ENCODE data around the gene HGF.

HGF gene

DNA sequence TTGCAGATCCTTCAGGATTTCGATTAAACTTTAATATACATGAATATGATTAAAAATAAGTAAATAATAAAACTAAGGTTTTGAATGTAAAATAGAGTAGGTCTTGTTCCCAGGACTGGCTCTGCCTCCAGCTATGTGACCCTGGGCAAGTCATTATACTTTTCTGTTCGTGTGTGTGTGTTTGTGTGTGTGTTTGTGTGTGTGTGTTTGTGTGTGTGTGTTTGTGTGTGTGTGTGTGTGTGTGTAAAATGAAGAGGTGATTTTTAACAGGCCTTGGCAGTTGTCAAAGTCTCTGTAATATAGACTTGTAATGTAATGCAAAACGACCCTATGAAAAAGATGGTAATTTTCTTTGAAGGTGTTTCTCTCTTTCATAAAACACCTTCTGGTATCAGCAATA, 79.2 kb downstream of the HGF start:
- Histone ChIP-seq H3K36me3 (ENCODE audit: low read depth) (no peaks in the 10 kb centered on the region), H3K9me3 (ENCODE audit: severe bottlenecking) (no peaks in the 10 kb centered on the region), H3K27ac (ENCODE audit: poor library complexity, severe bottlenecking) (peak overlapping the region; percentile 26), H3K4me3 (ENCODE audit: severe bottlenecking) (no peak overlapping the region), H3K4me1 (ENCODE audit: insufficient read depth, poor library complexity, severe bottlenecking) (peaks cover 15% of the 10 kb centered on the region), H3K27me3 (ENCODE audit: insufficient read depth, poor library complexity, severe bottlenecking) (no peaks in the 10 kb centered on the region)
- no peak for ATAC-seq (ENCODE audit: low read depth)
- TF ChIP-seq CTCF (IDR thresholded peaks at IDR 0.05; ENCODE audit: poor library complexity, severe bottlenecking), result no peak
- no peak for DNase-seq (ENCODE audit: low spot score)

DNA sequence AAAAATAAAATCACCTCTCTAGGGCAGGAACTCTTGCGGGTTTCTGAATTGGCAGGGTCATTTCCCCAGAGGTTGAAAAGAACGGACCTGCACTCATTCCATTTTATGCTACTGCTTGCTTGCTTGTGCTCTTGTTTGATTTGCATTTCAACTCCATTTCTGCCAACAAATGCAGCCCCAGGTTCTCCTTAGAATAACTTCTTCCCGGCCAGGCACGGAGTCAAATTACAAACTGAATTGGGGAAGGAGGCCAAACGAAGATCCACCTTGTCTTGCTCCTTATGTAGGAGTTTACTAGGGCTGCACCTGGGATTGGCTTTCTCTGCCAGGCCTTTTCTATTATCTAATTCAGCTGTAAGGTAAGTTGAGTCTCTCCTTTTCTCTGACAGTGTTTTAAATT, 79.6 kb downstream of the HGF start:
- Histone ChIP-seq H3K27me3 (ENCODE audit: insufficient read depth, poor library complexity, severe bottlenecking) (no peaks in the 10 kb centered on the region), H3K27ac (ENCODE audit: poor library complexity, severe bottlenecking) (no peak overlapping the region), H3K4me3 (ENCODE audit: severe bottlenecking) (no peak overlapping the region), H3K9me3 (ENCODE audit: severe bottlenecking) (no peaks in the 10 kb centered on the region), H3K36me3 (ENCODE audit: low read depth) (no peaks in the 10 kb centered on the region), H3K4me1 (ENCODE audit: insufficient read depth, poor library complexity, severe bottlenecking) (peaks cover 19% of the 10 kb centered on the region)
- ATAC-seq (ENCODE audit: low read depth), result peak; percentile 49; the same call in 2 of the 3 replicates
- TF ChIP-seq CTCF (IDR thresholded peaks at IDR 0.05; ENCODE audit: poor library complexity, severe bottlenecking), result no peak
- no peak for DNase-seq (ENCODE audit: low spot score)

DNA sequence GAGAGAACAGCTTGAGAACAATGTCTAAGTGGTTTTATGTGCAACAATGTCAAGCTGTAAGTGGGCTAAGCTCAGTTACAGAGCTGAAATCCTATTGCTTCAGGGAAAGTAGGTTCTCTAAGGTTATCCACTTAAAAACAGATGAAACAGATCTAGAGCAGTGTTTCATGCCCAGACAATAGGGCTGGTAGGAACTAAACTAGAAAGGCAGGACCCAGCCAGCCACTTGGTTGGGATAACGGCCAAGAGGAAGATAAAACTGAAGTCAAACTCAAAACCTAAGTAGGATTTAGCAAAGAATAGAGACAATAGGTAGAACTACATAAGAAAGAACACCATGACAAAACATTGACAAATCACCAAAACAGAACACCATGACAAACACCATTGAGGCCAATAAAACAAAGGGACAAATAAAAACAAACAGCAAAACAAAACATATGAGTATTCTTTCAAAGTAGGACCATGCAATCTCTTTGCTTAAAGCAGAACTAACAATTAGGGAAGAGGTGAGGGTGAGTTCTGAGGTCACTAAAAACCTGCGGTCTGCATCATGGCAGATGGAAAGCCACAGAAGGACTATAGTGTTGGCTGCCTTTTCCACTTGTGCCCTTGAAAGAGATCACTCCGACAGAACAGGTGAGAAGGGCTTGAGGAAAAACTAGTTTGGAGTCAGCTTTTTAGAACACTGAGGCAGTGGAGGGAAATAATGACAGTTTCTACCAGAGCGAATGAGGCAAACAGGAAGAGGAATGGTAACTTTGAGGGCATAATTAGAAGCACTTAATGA, 81.0 kb downstream of the HGF start:
- TF ChIP-seq CTCF (IDR thresholded peaks at IDR 0.05; ENCODE audit: poor library complexity, severe bottlenecking), result no peak
- no peaks in the 10 kb centered on the region for H3K36me3 ChIP-seq (ENCODE audit: low read depth)
- no peak overlapping the region for H3K27ac ChIP-seq (ENCODE audit: poor library complexity, severe bottlenecking)
- H3K9me3 ChIP-seq (ENCODE audit: severe bottlenecking), result no peaks in the 10 kb centered on the region
- peaks cover 30% of the 10 kb centered on the region for H3K4me1 ChIP-seq (ENCODE audit: insufficient read depth, poor library complexity, severe bottlenecking)
- ATAC-seq (ENCODE audit: low read depth) (no peak), DNase-seq (ENCODE audit: low spot score) (no peak)
- H3K27me3 ChIP-seq (ENCODE audit: insufficient read depth, poor library complexity, severe bottlenecking), result no peaks in the 10 kb centered on the region
- H3K4me3 ChIP-seq (ENCODE audit: severe bottlenecking), result no peak overlapping the region

GRCh38 chr7:81687062-81687461, 82.8 kb downstream of the HGF start:
- no peak overlapping the region for H3K4me3 ChIP-seq (ENCODE audit: severe bottlenecking)
- H3K36me3 ChIP-seq (ENCODE audit: low read depth), result no peaks in the 10 kb centered on the region
- no peak overlapping the region for H3K27ac ChIP-seq (ENCODE audit: poor library complexity, severe bottlenecking)
- H3K27me3 ChIP-seq (ENCODE audit: insufficient read depth, poor library complexity, severe bottlenecking), result no peaks in the 10 kb centered on the region
- DNase-seq (ENCODE audit: low spot score) (no peak), ATAC-seq (ENCODE audit: low read depth) (no peak)
- H3K9me3 ChIP-seq (ENCODE audit: severe bottlenecking), result no peaks in the 10 kb centered on the region
- no peak for TF ChIP-seq CTCF (IDR thresholded peaks at IDR 0.05; ENCODE audit: poor library complexity, severe bottlenecking)
- peaks cover 36% of the 10 kb centered on the region for H3K4me1 ChIP-seq (ENCODE audit: insufficient read depth, poor library complexity, severe bottlenecking)

DNA sequence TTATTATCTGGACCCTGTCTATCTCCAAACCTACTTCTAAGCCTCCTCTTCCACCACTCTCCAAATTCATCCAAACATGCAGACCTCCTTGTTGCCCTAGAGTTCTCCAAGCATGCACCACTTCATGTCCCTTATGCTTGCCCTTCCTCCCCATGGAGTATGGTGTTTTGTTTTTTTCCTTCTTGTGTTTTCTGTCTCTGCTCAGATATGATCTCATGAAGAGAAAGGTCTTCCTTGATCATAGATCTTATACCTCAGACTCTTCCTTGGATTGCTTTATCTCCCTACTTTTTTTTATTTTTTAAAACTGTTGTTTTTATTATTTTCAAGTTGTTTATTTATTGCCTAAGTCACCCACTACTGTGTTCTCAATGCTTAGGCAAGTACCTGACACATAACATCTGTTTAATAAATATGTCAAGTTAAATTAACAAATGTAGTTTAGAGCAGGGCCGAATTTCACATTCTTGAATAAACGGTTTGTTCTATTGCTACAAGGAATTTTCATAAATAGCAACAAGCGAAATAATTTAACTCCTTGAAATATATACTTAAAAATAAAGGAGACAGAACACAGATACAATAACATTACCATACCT, 84.5 kb downstream of the HGF start:
- Histone ChIP-seq H3K4me3 (ENCODE audit: severe bottlenecking) (no peak overlapping the region), H3K27me3 (ENCODE audit: insufficient read depth, poor library complexity, severe bottlenecking) (no peaks in the 10 kb centered on the region), H3K9me3 (ENCODE audit: severe bottlenecking) (no peaks in the 10 kb centered on the region), H3K4me1 (ENCODE audit: insufficient read depth, poor library complexity, severe bottlenecking) (peaks cover 28% of the 10 kb centered on the region), H3K36me3 (ENCODE audit: low read depth) (no peaks in the 10 kb centered on the region), H3K27ac (ENCODE audit: poor library complexity, severe bottlenecking) (peak overlapping the region; percentile 35)
- DNase-seq (ENCODE audit: low spot score), result no peak
- no peak for TF ChIP-seq CTCF (IDR thresholded peaks at IDR 0.05; ENCODE audit: poor library complexity, severe bottlenecking)
- peak; percentile 30; the same call in 2 of the 3 replicates for ATAC-seq (ENCODE audit: low read depth)
